GM21528 (cell line): ENCODE data around the gene COMMD7.
"Not testable (repeated sequence)": the region's sequence is repeated elsewhere in the genome, so short reads cannot be mapped to it uniquely, and the experiment has no call there.

Experiments used
- ATAC-seq: cut with Tn5 transposase; IDR thresholded peaks from one replicate; pipeline ENCODE4 v1.9.1; 2021; ENCODE audit warnings: mild to moderate bottlenecking, moderate library complexity; ENCODE audit not compliant: unreplicated experiment, low FRiP score

Gene COMMD7

GRCh38 chr20:32767418-32768198, 24.3 kb upstream of the COMMD7 start:
- ATAC-seq: no peak

GRCh38 chr20:32765230-32765875, 22.1 kb upstream of the COMMD7 start:
- not testable (repeated sequence) for ATAC-seq

GRCh38 chr20:32764005-32764960, 21.0 kb upstream of the COMMD7 start:
- no peak for ATAC-seq

GRCh38 chr20:32763202-32764004, 20.1 kb upstream of the COMMD7 start:
- no peak for ATAC-seq

GRCh38 chr20:32762754-32763201, 19.5 kb upstream of the COMMD7 start:
- ATAC-seq: no peak

GRCh38 chr20:32761831-32762753, 18.8 kb upstream of the COMMD7 start, which contains the start of gene DNMT3B:
DNMT3B (plus strand) TSS chr20:32762385; CDS start chr20:32780324, 17,939 bp downstream.
- peak; percentile 50 for ATAC-seq

- ATAC-seq: no peak
Measured at GRCh38 chr20:32761417-32761830, 18.2 kb upstream of the COMMD7 start.

- ATAC-seq: no peak
Measured at GRCh38 chr20:32756156-32756555, 12.9 kb upstream of the COMMD7 start.

GRCh38 chr20:32753731-32754130, 10.5 kb upstream of the COMMD7 start:
- ATAC-seq: no peak

- no peak for ATAC-seq
Measured at GRCh38 chr20:32752458-32753250, 9.4 kb upstream of the COMMD7 start.

GRCh38 chr20:32751702-32752457, 8.6 kb upstream of the COMMD7 start:
- ATAC-seq: no peak

GRCh38 chr20:32751293-32751692, 8.0 kb upstream of the COMMD7 start:
- no peak for ATAC-seq

- no peak for ATAC-seq
Measured at GRCh38 chr20:32749914-32750637, 6.8 kb upstream of the COMMD7 start.

- ATAC-seq: no peak
Measured at GRCh38 chr20:32742322-32743236, 688 bp downstream of the COMMD7 start.

GRCh38 chr20:32741151-32741550, 2.1 kb downstream of the COMMD7 start:
- ATAC-seq: no peak
